Stimulated activated CD8-positive, alpha-beta memory T cell treated with anti-CD3 and anti-CD28 coated beads, Interleukin-4, amount 100 ng/mL, for 48 hours (primary cell): Measurements from ENCODE around the gene NFKB2.

Source experiments
- DNase-seq: peaks from one replicate; pipeline ENCODE4 v3.0.0-alpha.2; 2020

NFKB2 gene

GRCh38 chr10:102423372-102423968 lies 28.0 kb downstream of the NFKB2 start:
- no peak for DNase-seq

GRCh38 chr10:102424145-102424544 lies 28.6 kb downstream of the NFKB2 start:
- no peak for DNase-seq

DNA sequence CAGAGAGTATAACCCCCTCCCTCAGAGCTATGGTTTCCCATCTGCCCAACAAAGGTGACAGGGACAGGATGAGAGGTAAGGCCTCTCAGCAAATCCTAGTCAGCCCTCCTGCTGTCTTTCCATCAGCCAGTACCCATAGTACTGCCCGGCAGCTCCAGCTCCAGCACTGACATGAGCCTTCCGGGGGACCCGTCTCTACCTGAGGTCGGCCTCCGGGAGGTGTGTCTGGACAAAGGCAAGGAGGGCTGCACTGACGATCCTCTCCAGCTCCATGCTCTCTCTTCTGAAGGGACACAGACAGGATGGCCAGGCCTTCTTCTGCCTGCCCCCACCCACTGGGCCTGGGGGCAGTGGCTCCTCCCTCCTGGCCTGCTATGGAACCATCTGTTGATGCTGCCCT lies 29.4 kb downstream of the NFKB2 start:
- DNase-seq, result no peak

DNA sequence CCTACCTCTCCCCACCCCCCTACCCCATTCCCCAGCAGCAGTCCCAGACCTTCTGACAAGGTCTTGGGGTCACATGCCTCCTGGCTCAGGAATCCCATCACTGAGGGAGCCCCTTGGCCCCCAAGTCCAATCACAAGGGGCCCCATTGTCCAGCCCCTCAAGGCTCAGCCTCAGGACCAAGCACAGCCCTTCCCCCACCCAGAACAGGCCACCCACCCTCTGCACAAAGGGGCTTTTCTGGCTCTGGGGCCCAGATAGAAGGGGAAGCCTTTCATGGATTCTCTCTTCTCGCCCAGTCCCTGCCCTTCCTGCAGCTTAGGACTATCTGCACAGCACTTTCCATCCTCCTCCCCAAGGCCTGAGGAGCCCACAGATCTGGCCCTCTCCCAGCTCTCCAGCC lies 29.9 kb downstream of the NFKB2 start:
- no peak for DNase-seq

GRCh38 chr10:102426803-102427287 lies 31.3 kb downstream of the NFKB2 start:
- no peak for DNase-seq

DNA sequence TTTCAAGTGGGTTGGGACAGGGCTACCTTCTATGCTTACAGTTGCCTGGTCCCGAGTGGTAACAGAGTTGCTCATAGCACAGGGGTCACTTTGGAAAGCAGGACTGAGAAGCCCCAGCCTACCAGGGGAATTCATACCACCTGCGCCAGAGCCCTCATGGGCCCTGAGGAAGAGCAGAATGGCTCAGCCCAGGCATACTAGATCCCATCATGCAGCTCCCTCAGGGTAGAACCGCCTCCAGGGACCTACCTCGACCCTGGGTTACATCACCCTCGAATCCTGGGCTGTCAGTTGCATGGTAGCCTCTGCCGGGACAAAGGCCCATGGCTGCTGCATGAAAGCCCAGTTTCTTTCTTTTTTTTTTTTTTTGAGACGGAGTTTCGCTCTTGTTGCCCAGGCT lies 34.0 kb downstream of the NFKB2 start:
- DNase-seq, result no peak

DNA sequence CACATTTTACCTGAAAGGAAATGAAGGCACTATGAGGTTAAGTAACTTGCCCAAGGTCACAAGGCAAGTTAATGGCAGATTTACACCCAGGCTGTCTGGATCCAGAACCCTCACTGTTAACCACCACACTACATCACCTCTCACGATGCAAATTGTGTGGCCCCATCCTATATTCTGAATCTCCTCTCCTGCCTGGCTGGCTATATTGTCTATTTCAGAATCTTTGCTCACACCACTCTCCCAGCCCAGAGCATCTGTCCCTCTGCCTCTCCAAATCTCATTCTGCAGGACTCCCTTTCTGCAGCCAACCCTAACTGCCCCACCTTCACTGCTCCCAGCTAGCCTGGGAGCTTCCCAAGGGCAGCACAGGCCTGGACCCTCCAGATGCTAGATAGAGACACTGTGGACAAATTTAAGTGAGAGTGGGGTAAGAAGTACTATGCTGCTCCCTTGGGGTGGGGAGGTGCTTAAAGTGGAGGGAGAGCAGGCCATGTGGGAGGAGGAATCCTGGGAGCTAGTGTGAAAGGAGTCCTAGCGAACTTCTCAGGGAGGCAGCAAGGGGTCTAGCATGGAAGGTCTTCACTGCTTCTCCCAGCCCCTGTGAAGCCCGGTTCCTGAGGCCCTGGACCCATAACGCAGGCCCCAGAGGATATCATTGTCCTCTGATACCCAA lies 36.1 kb downstream of the NFKB2 start:
- no peak for DNase-seq

GRCh38 chr10:102432162-102432950 lies 36.9 kb downstream of the NFKB2 start, which contains the start of gene CUEDC2:
CUEDC2 (minus strand) TSS chr10:102432574; CDS start chr10:102425188, 7,386 bp downstream.
- peak; percentile 100 for DNase-seq

DNA sequence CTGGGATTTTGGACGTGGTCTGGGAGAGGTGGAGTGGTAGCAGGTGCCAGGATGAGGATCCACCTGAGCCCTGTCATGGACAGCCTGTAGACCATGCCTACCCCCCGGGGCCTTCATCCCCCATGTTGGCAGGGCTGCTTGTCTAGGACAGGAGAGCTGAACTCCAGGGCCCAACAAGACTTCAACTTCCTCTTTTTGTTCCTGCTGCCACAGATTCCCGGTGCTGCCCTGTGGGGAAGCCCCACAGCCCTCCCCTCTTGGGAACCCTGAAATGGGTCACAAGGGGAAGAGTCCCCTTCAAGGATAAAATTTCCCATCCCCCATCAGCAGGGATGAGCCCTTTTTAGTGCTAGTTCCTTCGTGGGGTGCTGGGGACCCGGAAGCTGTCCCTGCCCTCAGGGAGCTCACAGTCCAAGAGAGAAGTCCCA lies 38.1 kb downstream of the NFKB2 start:
- DNase-seq, result no peak

- DNase-seq, result no peak
Observed at GRCh38 chr10:102434394-102435132, 39.1 kb downstream of the NFKB2 start.

GRCh38 chr10:102435133-102435497 lies 39.6 kb downstream of the NFKB2 start:
- DNase-seq, result no peak

- DNase-seq, result peak; percentile 72
Observed at GRCh38 chr10:102435529-102436233, 40.2 kb downstream of the NFKB2 start.

GRCh38 chr10:102436312-102436711 lies 40.8 kb downstream of the NFKB2 start:
- DNase-seq, result no peak

DNA sequence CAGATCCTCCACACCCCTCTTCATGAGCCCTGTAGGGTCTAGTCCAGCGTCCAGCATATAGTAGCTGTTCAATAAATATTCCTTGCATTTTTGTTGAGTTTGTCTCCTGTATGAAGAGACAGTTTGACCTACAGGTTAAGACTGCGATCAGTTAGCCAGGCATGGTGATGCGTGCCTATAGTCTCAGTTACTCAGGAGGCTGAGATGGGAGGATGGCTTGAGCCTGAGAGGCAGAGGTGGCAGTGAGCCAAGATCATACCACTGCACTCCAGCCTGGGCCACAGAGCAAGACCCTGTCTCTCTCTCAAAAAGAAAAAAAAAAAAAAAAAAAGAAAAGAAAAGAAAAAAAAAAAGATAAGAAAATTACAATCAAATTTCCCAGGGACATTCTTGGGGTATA lies 42.0 kb downstream of the NFKB2 start:
- DNase-seq, result no peak

DNA sequence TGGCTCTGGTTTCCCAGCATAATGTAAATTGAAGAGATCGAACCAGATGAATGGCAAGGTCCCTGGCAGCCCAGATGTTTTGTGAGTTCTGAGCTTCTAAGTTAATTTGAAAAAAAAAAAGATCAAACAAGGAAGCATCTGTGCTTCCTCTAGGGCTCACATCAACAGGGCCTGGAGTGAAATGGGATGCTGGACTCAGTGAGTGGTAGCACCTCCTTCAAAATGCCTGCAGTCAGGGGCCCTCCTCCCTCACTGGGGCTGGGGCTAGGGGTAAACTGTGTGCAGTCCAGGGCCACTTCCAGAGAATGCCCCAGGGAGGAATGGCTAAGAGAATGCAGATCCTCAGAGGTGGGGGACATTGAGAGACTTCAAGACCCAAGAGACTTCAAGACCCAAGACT lies 42.9 kb downstream of the NFKB2 start:
- DNase-seq, result no peak

GRCh38 chr10:102444851-102445250 lies 49.3 kb downstream of the NFKB2 start:
- no peak for DNase-seq

DNA sequence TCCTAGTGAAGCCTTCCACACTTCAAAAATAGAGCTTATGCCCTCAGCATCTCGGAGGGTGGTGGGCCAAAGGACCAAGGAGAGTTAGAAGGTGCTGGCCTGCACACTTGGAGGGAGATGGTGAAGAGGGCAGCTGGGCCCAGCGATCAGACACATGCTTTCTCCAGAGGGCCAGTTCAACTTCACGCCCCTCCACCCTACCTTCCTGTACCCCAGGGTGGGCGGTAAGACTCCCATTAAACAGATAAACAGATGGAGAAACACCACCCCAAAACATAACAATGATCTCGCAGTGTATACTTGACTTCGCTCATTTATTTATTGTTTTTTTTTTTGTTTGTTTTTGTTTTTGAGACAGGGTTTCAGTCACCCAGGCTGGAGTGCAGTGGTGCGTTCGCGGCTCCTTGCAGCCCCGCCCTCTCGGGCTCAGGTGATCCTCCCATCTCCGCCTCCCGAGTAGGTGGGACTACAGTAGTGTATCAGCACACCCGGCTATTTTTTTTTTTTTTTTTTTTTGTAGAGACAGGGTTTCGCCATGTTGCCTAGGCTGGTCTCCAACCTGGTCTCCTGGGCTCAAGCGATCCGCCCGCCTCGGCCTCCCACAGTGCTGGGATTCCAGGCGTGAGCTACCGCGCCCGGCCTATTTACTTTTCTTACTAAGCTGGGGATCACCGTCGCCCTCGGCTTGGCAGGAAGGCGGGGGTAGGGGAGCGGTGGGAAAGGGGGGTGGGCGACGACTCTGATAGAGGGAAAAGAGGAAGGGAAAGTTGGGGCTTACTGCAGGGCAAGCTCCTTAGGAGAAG lies 54.0 kb downstream of the NFKB2 start:
- DNase-seq, result peak; percentile 86

DNA sequence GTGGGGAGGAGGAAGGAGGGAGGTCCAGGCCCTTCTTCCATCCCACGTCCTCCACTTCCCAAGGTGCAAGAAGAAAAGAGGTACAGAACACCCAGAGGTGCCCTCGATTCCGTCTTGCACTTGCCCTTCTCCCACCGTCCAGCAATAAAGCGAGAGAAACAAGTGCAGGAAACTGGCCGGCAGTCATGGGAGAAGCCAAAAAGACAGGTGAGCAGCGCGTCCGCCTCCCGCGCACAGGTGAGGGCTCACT lies 54.5 kb downstream of the NFKB2 start:
- no peak for DNase-seq

GRCh38 chr10:102450374-102451104 lies 55.0 kb downstream of the NFKB2 start:
- peak; percentile 85 for DNase-seq

- DNase-seq, result peak; percentile 35
Observed at GRCh38 chr10:102451105-102451969, 55.8 kb downstream of the NFKB2 start, which contains the start of gene C10orf95. C10orf95 (minus strand) TSS chr10:102451543; CDS start chr10:102451093, 450 bp downstream.
